Astrocyte of the cerebellum (primary cell): ENCODE data around the gene ATN1.

Source experiments
- DNase-seq: peaks from one replicate; pipeline ENCODE4 v3.0.0-alpha.2; 2011; ENCODE audit warnings: low read depth
- H3K4me3 ChIP-seq: 2 replicates; pipeline ENCODE4 v1.5.1; 2011; ENCODE audit warnings: mild to moderate bottlenecking, low read depth, low read length, moderate library complexity
- CTCF ChIP-seq: IDR thresholded peaks from 2 replicates; pipeline ENCODE4 v1.5.1; 2012; ENCODE audit warnings: low read length, low read depth, moderate library complexity, mild to moderate bottlenecking; ENCODE audit errors: missing control alignments
- in situ Hi-C: cut with HindIII; loops from 2 replicates; pipeline ENCODE4 v1.10.0; 2017; ENCODE audit warnings: low sequenced_read_pairs

ATN1 gene

GRCh38 chr12:6947615-6948014 lies 19.9 kb downstream of the ATN1 start:
- no peak overlapping the region for H3K4me3 ChIP-seq
- no peak for DNase-seq
- no peak for TF ChIP-seq CTCF
- in situ Hi-C loops, result no loop called here

- DNase-seq, result no peak
- TF ChIP-seq CTCF, result no peak
- H3K4me3 ChIP-seq, result no peak overlapping the region
- in situ Hi-C loops, result no loop called here
Observed at GRCh38 chr12:6948873-6949594, 21.3 kb downstream of the ATN1 start.

- in situ Hi-C loops, result no loop called here
- no peak for DNase-seq
- TF ChIP-seq CTCF, result peak; percentile 2
- no peak overlapping the region for H3K4me3 ChIP-seq
Observed at GRCh38 chr12:6950401-6950801, 22.6 kb downstream of the ATN1 start.

GRCh38 chr12:6950811-6951540 lies 23.2 kb downstream of the ATN1 start, which contains the start of gene PTPN6:
PTPN6 (plus strand) TSS chr12:6951356; CDS start chr12:6951513, 157 bp downstream.
- no peak for TF ChIP-seq CTCF
- no peak within 1 kb of the TSS for H3K4me3 ChIP-seq
- no peak for DNase-seq
- in situ Hi-C loops, result no loop called here

GRCh38 chr12:6951551-6952120 lies 23.9 kb downstream of the ATN1 start:
- no peak for TF ChIP-seq CTCF
- in situ Hi-C loops, result no loop called here
- DNase-seq, result no peak
- H3K4me3 ChIP-seq, result no peak overlapping the region

GRCh38 chr12:6952121-6952862 lies 24.5 kb downstream of the ATN1 start:
- DNase-seq, result no peak
- TF ChIP-seq CTCF, result no peak
- no peak overlapping the region for H3K4me3 ChIP-seq
- in situ Hi-C loops, result no loop called here
